Panc1 (cell line): ENCODE measurements around the gene TSHZ2.

ENCODE experiments used
- TF ChIP-seq, protein P1 (sequence below): fragments of 450-650 bp; IDR thresholded peaks from 2 replicates; pipeline ENCODE4 v1.5.1; 2017; ENCODE audit warnings: mild to moderate bottlenecking
- TF ChIP-seq, protein P2 (sequence below), 2 experiments: IDR thresholded peaks; 2 replicates each; pipeline ENCODE4 v1.6.1; 2011 to 2012; ENCODE audit warnings: low read depth in 2 of 2, control low read depth in 1 of 2, low read length in 1 of 2, mild to moderate bottlenecking in 1 of 2, moderate library complexity in 1 of 2; ENCODE audit not compliant: insufficient read depth in 1 of 2

DNA sequence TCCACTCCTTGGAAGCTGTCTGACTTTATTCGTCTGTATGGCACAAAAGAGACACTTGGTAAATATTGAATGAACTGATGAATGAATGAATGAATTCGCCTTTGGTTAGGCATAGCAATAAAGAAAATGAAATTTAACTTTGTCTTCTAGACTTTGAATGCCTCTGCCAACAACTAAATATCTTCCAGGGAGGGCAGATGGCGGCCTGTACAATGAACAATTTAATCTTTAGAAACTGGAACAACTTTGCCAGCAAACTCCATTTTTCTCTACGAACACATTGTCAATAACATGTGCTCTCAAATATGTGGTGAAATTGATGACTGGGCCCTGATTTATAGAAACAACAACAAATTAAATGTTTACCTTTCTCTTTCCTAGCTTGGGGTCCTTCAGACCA is 480.9 kb downstream of the TSHZ2 start:
- TF ChIP-seq, protein P1, sequence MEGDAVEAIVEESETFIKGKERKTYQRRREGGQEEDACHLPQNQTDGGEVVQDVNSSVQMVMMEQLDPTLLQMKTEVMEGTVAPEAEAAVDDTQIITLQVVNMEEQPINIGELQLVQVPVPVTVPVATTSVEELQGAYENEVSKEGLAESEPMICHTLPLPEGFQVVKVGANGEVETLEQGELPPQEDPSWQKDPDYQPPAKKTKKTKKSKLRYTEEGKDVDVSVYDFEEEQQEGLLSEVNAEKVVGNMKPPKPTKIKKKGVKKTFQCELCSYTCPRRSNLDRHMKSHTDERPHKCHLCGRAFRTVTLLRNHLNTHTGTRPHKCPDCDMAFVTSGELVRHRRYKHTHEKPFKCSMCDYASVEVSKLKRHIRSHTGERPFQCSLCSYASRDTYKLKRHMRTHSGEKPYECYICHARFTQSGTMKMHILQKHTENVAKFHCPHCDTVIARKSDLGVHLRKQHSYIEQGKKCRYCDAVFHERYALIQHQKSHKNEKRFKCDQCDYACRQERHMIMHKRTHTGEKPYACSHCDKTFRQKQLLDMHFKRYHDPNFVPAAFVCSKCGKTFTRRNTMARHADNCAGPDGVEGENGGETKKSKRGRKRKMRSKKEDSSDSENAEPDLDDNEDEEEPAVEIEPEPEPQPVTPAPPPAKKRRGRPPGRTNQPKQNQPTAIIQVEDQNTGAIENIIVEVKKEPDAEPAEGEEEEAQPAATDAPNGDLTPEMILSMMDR = no peak
- TF ChIP-seq, protein P2, sequence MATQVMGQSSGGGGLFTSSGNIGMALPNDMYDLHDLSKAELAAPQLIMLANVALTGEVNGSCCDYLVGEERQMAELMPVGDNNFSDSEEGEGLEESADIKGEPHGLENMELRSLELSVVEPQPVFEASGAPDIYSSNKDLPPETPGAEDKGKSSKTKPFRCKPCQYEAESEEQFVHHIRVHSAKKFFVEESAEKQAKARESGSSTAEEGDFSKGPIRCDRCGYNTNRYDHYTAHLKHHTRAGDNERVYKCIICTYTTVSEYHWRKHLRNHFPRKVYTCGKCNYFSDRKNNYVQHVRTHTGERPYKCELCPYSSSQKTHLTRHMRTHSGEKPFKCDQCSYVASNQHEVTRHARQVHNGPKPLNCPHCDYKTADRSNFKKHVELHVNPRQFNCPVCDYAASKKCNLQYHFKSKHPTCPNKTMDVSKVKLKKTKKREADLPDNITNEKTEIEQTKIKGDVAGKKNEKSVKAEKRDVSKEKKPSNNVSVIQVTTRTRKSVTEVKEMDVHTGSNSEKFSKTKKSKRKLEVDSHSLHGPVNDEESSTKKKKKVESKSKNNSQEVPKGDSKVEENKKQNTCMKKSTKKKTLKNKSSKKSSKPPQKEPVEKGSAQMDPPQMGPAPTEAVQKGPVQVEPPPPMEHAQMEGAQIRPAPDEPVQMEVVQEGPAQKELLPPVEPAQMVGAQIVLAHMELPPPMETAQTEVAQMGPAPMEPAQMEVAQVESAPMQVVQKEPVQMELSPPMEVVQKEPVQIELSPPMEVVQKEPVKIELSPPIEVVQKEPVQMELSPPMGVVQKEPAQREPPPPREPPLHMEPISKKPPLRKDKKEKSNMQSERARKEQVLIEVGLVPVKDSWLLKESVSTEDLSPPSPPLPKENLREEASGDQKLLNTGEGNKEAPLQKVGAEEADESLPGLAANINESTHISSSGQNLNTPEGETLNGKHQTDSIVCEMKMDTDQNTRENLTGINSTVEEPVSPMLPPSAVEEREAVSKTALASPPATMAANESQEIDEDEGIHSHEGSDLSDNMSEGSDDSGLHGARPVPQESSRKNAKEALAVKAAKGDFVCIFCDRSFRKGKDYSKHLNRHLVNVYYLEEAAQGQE (IDR thresholded peaks at IDR 0.05; ENCODE audit: insufficient read depth in 1 of 2, low read depth in 2 of 2, low read length in 1 of 2) = no peak
